PFSK-1 (cell line): ENCODE data around the gene PRKN.

Source experiments
- FOXP2 ChIP-seq: optimal IDR thresholded peaks from 2 replicates; pipeline ENCODE3; 2011; ENCODE audit warnings: borderline replicate concordance, control low read depth, inconsistent platforms; ENCODE audit not compliant: insufficient read depth; ENCODE audit errors: extremely low read length, extremely low read depth
- POLR2AphosphoS5 ChIP-seq: IDR thresholded peaks from 2 replicates; pipeline ENCODE4 v1.6.1; 2012; ENCODE audit warnings: low read depth, mild to moderate bottlenecking, control low read depth, low read length, moderate library complexity
- SIN3A ChIP-seq: IDR thresholded peaks from 2 replicates; pipeline ENCODE4 v1.6.1; 2012; ENCODE audit warnings: mild to moderate bottlenecking, low read length, moderate library complexity, borderline replicate concordance; ENCODE audit not compliant: insufficient read depth
- TAF1 ChIP-seq: IDR thresholded peaks from 2 replicates; pipeline ENCODE4 v1.6.1; 2012; ENCODE audit warnings: low read length, control low read depth, borderline replicate concordance; ENCODE audit not compliant: insufficient read depth
- TF ChIP-seq, protein P1 (sequence below), 2 experiments: IDR thresholded peaks; 2 replicates each; pipeline versions ENCODE4 v1.6.1 to v1.8.0; 2011 to 2012; ENCODE audit warnings: low read depth in 2 of 2, low read length in 2 of 2, control low read depth in 1 of 2, inconsistent platforms in 1 of 2, mild to moderate bottlenecking in 1 of 2, moderate library complexity in 1 of 2; ENCODE audit not compliant: insufficient read depth in 1 of 2

Gene PRKN

DNA sequence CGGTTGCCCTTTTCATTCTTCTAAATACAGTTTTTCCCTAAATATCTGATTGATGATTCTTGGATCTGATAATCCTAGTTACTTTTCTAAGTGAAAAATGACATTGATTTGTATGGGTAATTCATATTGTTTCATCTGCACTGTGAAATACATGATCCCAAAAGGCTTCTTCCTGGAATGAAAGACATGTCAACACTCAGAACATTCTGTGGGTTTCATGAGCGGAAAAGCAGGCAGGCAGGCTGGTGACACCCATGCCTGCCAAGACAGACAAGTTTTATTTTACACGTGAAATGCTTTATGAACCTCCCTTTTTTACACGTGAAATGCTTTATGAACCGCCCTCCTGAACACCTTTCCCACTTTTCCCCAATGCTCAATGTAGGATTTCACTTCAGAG lies 105.0 kb downstream of the PRKN start:
- no peak for TF ChIP-seq FOXP2
- TF ChIP-seq, protein P1, sequence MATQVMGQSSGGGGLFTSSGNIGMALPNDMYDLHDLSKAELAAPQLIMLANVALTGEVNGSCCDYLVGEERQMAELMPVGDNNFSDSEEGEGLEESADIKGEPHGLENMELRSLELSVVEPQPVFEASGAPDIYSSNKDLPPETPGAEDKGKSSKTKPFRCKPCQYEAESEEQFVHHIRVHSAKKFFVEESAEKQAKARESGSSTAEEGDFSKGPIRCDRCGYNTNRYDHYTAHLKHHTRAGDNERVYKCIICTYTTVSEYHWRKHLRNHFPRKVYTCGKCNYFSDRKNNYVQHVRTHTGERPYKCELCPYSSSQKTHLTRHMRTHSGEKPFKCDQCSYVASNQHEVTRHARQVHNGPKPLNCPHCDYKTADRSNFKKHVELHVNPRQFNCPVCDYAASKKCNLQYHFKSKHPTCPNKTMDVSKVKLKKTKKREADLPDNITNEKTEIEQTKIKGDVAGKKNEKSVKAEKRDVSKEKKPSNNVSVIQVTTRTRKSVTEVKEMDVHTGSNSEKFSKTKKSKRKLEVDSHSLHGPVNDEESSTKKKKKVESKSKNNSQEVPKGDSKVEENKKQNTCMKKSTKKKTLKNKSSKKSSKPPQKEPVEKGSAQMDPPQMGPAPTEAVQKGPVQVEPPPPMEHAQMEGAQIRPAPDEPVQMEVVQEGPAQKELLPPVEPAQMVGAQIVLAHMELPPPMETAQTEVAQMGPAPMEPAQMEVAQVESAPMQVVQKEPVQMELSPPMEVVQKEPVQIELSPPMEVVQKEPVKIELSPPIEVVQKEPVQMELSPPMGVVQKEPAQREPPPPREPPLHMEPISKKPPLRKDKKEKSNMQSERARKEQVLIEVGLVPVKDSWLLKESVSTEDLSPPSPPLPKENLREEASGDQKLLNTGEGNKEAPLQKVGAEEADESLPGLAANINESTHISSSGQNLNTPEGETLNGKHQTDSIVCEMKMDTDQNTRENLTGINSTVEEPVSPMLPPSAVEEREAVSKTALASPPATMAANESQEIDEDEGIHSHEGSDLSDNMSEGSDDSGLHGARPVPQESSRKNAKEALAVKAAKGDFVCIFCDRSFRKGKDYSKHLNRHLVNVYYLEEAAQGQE (IDR thresholded peaks at IDR 0.05; ENCODE audit: insufficient read depth in 1 of 2, low read depth in 2 of 2, low read length in 2 of 2) = no peak
- TF ChIP-seq SIN3A = no peak
- TF ChIP-seq POLR2AphosphoS5 = no peak
- no peak for TF ChIP-seq TAF1

DNA sequence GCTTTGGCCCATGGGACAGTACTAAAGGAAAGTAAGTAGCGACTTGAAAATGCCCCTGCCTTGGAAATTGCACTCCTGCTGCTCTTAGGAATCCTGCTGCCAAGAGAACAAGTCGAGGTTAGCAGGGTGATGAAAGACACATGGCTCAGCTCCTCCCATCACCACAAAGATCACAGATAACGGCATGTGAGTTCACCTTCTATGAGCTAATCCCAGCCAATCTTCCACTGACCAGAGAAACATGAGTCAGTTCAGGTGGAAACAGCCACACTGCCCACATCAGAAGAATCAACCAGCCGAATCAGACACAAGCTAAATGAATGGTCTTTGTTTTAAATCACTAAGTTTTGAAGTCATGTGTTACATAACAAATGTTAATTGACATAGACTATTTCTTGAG lies 106.3 kb downstream of the PRKN start:
- TF ChIP-seq, protein P1 (IDR thresholded peaks at IDR 0.05; ENCODE audit: insufficient read depth in 1 of 2, low read depth in 2 of 2, low read length in 2 of 2) = no peak
- TF ChIP-seq TAF1 (no peak), SIN3A (no peak), POLR2AphosphoS5 (no peak), FOXP2 (no peak)

DNA sequence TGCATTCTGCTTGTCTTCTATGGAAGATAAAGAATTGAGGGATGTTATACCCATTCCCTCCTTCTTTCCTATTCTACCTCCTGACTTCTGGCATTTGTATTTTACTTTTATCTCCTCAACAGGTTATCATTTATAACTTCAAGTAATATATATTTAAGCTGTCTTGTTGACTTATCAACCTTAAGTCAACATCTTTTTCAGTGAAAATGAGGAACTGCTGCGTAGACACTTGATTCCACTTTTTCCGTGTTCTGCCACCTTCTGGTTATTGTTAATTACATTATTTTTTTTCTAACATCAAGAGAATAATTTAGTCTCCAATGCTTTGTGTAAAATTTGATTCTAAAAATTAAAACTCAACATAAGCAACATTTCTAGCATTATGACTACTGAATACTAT lies 107.5 kb downstream of the PRKN start:
- TF ChIP-seq TAF1 (no peak), POLR2AphosphoS5 (no peak), SIN3A (no peak), FOXP2 (no peak)
- TF ChIP-seq, protein P1 (IDR thresholded peaks at IDR 0.05; ENCODE audit: insufficient read depth in 1 of 2, low read depth in 2 of 2, low read length in 2 of 2) = no peak

DNA sequence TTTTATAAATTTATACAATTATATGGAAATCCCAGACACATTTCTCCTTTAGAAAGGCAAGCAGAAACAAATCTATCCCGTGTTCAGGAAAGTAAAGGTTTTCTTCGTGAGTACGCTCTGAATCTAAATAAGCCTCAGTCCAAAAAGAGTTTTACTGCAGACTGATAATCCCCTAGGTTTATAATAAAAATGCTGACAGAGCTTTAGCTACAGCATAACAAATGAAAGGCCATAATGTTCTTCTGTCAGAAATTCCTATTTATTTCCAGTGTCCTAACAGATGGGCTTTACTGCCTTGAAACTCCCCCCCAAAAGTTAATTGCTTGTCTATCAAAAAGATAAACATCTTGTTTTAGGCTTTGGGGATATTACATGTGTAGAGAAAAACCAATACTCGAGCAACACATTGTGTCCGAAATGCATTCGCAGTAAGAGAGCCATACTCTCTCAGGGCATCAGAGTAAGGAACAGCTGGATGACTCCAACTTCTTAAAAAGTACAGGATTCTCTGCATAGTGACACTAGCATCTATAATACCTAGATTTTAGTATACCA lies 109.0 kb downstream of the PRKN start:
- TF ChIP-seq, protein P1 (IDR thresholded peaks at IDR 0.05; ENCODE audit: insufficient read depth in 1 of 2, low read depth in 2 of 2, low read length in 2 of 2) = no peak
- TF ChIP-seq SIN3A (no peak), POLR2AphosphoS5 (no peak), FOXP2 (no peak), TAF1 (no peak)
